SJSA1 (cell line): ENCODE data around the gene TNFRSF25. TPM values are rescaled to one million over a fixed set of nuclear protein-coding genes. Genes with fewer than 3 reads are reported as not detected.
A peak's percentile ranks its signal among the peaks of the same experiment; 100 is the strongest.

Source experiments
- DNase-seq, 2 experiments: peaks; one replicate each; pipeline ENCODE4 v3.0.0-alpha.2; 2015 to 2020; ENCODE audit warnings: low spot score in 2 of 2, low read depth in 1 of 2
- H3K27ac ChIP-seq: fragments of 250-450 bp; sonication (Bioruptor Pico); 2 replicates; pipeline ENCODE4 v1.5.1; 2020; ENCODE audit warnings: mild to moderate bottlenecking, moderate library complexity
- H3K27me3 ChIP-seq: fragments of 250-450 bp; sonication (Bioruptor Pico); replicated peaks from 2 replicates; pipeline ENCODE4 v1.5.1; 2020; ENCODE audit warnings: mild to moderate bottlenecking, moderate library complexity
- H3K36me3 ChIP-seq: fragments of 250-450 bp; sonication (Bioruptor Pico); 2 replicates; pipeline ENCODE4 v1.5.1; 2020; ENCODE audit warnings: mild to moderate bottlenecking
- H3K4me1 ChIP-seq: fragments of 250-450 bp; sonication (Bioruptor Pico); replicated peaks from 2 replicates; pipeline ENCODE4 v1.6.1; 2021; ENCODE audit warnings: mild to moderate bottlenecking
- H3K4me3 ChIP-seq: fragments of 250-450 bp; sonication (Bioruptor Pico); 2 replicates; pipeline ENCODE4 v1.5.1; 2020; ENCODE audit warnings: mild to moderate bottlenecking
- H3K9me3 ChIP-seq: fragments of 250-450 bp; sonication (Bioruptor Pico); replicated peaks from 2 replicates; pipeline ENCODE4 v1.5.1; 2020; ENCODE audit warnings: mild to moderate bottlenecking
- total RNA-seq: library from RNA; depleted of rRNA; stranded (reverse); fragments of >200 nt; shearing (Covaris generic); gene quantifications from 2 replicates; pipeline ENCODE4 v1.2.3, GENCODE V29; 2014

TNFRSF25 gene
- total RNA-seq, 1 experiment from 2014 or later, result 0.32 TPM

DNA sequence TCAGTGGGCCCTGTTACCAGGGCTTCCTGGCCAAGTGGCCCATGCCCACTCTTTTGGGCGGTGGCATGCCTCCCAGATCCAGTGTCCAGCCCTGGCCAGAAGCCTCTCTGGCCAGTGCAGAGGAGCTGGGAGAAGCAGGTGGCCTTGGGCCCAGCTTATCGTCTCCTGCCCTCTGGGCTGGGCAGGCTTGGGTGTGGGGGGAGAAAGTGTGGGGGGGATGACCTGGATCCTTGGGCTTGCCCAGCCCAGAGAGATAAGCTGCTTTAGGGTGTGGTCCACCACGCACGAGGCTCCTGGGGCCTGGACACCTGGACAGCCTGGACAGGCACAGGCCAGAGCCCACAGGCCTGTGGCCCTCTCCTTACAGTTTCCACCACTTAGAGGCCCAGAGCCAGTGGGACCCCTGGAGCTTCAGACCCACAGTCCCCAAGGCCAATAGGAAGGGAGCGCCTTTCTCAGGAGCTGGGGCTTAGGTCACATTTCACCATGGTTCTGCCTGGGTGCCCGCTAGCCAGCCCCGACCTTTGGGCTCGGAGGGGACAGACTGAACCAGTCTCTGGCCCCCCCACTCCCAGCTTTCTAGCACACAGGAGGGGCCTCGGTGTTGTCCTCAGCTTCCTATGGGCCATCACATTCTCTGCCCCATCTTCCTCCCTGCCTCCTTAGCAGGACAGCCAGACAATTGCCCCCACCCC is 39.5 kb downstream of the TNFRSF25 start:
- H3K9me3 ChIP-seq, result 0 out of 2 replicates have a peak, but pooled peaks cover 2% of the 10 kb centered on the region
- peaks cover 58% of the 10 kb centered on the region for H3K27me3 ChIP-seq
- H3K36me3 ChIP-seq, result no peaks in the 10 kb centered on the region
- peaks cover 5% of the 10 kb centered on the region for H3K4me1 ChIP-seq
- no peak overlapping the region for H3K27ac ChIP-seq
- DNase-seq, result no peak
- no peak overlapping the region for H3K4me3 ChIP-seq

DNA sequence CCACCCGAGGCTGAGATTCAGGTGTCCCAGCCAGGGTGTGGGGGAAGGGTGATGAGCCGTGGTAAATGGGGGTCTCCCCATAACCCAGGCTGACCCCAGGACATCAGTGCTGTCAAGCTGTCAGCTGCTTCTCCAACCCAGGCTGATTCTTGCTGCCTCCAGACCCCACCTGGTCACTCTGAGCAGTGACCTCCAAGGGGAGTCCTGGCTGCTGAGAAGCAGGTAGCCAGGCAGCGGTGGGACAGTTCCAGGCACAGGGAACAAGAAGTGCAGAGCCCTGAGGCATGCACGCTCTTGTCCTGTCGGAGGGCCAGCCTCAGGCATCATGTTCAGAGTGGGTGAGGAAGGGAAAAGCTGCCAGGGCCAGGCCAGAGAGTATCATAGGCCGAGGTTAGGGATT is 40.3 kb downstream of the TNFRSF25 start:
- H3K9me3 ChIP-seq, result 0 out of 2 replicates have a peak, but pooled peaks cover 2% of the 10 kb centered on the region
- H3K27me3 ChIP-seq, result peaks cover 66% of the 10 kb centered on the region
- peaks cover 5% of the 10 kb centered on the region for H3K4me1 ChIP-seq
- no peak overlapping the region for H3K4me3 ChIP-seq
- DNase-seq, result no peak
- no peaks in the 10 kb centered on the region for H3K36me3 ChIP-seq
- H3K27ac ChIP-seq, result no peak overlapping the region

DNA sequence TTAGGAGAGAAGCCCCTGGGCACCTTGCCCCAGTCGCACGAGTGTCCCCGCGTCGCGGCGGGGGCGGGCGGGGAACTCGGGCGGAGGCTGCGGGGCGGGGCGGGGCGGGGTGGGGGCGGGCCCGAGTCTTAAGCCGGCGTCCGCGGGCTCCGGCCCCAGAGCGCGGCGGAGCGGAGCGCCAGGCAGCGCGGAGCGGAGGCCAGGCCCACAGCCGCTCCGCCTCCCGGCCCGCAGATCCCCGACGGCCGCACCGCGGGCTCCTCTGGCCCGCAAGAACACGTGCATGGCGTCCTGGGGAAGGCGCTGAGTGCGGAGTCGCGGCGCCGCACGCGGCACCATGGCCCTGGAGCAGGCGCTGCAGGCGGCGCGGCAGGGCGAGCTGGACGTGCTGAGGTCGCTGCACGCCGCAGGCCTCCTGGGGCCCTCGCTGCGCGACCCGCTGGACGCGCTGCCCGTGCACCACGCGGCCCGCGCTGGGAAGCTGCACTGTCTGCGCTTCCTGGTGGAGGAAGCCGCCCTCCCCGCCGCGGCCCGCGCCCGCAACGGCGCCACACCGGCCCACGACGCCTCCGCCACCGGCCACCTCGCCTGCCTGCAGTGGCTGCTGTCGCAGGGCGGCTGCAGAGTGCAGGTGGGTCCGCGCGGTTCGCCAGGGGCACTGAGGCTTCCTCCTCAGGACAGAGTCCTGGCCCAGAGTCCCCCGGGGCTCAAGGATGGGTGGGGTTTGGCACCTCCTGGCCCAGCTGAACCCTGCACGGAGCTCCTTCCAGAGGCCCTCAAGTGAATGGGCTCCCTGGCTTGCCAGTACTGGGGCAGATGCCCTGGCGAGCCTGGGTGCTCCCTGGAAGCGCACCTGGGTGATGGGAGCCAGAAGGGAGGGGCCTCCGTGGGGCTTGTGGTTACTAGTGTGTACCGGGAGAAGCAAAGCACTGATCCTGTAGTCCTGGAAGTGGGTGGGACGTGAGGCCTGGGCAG is 41.1 kb downstream of the TNFRSF25 start, which contains the start of gene ESPN:
TSS of gene ESPN (plus strand) at position 158 of the 975 bp plus-strand sequence. CDS start at position 338, 180 bp downstream.
- Histone ChIP-seq H3K27me3 (peaks cover 73% of the 10 kb centered on the region), H3K4me3 (no peak within 1 kb of the TSS), H3K9me3 (0 out of 2 replicates have a peak, but pooled peaks cover 2% of the 10 kb centered on the region), H3K4me1 (peaks cover 8% of the 10 kb centered on the region), H3K27ac (no peak within 1 kb of the TSS), H3K36me3 (no peaks in the 10 kb centered on the region)
- no peak for DNase-seq

DNA sequence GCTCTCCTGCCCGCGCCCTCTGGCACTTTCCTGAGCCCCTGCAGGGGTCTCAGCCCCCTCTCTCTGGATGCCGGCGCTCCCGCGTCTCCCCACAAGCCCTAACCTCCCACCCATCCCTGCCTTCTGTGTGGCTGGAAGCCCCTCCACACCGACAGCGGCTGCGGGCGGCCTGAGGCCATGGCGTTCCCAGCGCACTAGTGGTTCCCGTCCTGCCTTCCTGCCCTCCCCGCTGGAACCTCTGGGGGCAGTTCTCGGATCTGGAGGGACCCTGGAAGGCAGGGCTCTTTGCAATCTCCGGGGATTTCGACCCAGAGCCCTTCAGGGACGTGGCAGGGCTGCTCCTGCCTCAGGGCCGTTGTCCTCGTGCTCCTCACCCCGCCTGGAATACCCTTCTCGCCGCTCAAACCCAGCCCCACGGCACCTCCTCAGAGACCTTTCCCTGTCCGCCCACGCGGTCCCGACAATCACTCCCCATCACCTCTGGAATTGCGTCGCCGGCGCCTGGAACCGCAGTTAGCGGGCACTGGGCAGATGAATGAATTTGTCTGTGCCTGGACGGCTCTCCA is 41.9 kb downstream of the TNFRSF25 start:
- no peak for DNase-seq
- H3K27ac ChIP-seq, result no peak overlapping the region
- no peak overlapping the region for H3K4me3 ChIP-seq
- no peaks in the 10 kb centered on the region for H3K36me3 ChIP-seq
- 0 out of 2 replicates have a peak, but pooled peaks cover 2% of the 10 kb centered on the region for H3K9me3 ChIP-seq
- peaks cover 81% of the 10 kb centered on the region for H3K27me3 ChIP-seq
- peaks cover 11% of the 10 kb centered on the region for H3K4me1 ChIP-seq

DNA sequence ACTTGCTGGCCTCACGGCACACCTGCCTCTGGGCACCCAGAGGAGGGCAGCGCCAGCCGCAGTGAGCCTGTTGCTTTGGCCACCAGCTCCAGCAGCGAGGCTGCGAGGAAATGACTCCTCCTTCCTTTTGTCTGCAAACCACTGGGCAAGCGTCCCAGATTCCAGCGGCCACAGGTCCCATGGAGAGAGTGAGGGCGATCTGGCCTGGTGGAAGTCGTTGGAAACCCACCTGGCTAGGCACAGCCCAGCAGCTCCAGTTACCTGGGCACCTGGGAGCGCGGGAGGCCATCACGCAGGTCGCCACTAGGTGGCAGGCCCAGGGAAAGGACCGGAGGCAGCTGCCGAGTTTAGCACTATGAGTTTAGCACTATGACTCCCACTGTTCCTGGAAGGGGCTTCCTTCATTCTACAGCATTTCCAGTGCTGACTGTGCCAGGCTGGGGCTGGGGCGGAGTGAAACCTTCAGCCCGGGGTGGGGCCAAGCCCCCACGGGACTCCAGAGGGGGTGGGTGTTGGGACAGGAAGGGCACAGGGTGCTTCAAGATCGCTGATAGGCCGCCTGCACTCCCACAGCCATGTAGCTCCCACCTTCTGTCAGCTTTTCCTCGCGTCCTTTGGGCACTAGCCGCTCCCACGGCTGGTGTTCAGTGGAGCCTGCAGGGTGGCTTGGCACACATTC is 42.5 kb downstream of the TNFRSF25 start:
- Histone ChIP-seq H3K36me3 (no peaks in the 10 kb centered on the region), H3K27ac (no peak overlapping the region), H3K4me1 (peaks cover 11% of the 10 kb centered on the region), H3K9me3 (0 out of 2 replicates have a peak, but pooled peaks cover 2% of the 10 kb centered on the region), H3K27me3 (peaks cover 88% of the 10 kb centered on the region), H3K4me3 (no peak overlapping the region)
- DNase-seq, result peak in 1 of 2 experiments; percentile 49

DNA sequence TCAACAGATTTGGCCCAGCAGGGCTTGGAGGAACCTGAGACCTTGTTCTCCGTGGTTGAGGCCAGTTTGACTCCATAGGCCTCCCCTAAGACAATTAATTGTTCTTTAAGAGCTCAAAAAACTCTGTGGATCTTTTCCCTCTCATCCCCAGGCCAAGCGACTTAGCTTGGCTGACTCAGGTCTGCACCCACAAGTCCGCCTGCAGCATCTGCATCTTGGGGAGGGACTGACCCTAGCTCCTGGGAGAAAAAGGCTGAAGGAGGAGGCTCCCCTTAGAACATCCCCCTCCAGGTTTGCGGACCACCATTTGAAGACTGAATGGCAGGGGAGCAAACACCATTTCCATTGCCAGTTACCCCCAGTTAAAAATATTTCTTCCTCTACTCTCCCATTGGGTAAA is 44.7 kb downstream of the TNFRSF25 start:
- Histone ChIP-seq H3K9me3 (0 out of 2 replicates have a peak, but pooled peaks cover 2% of the 10 kb centered on the region), H3K27ac (no peak overlapping the region), H3K4me1 (peaks cover 11% of the 10 kb centered on the region), H3K4me3 (no peak overlapping the region), H3K36me3 (no peaks in the 10 kb centered on the region), H3K27me3 (peaks cover 97% of the 10 kb centered on the region)
- DNase-seq, result no peak

DNA sequence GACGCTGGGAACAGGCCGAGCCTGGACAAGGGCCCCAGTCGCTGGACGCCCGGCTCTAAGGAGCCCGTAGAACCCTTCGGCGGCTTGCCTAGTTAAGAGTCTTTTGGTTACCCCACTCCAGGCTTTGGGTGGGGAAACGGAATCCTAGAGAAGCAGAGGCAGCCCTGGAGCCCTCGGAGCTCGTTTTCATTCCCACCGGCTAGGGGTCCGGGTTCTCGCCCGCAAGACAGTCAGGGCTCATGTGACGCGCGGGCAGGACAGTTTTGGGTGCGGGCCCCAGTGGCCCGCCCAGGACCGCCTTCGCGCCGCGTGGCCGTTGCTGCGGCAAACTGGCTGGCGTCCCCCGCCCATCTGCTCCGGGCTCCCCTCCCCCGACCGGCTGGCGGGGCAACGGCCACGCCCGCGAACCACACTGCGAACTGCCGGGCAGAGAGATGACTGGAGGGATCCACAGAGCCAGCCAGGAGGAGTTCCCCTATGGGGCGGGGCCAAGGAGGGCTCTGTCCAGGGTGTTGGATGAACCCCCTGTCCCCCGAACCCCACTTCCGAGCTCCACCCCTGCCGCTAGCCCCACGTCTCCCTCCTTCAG is 45.4 kb downstream of the TNFRSF25 start:
- Histone ChIP-seq H3K9me3 (0 out of 2 replicates have a peak, but pooled peaks cover 2% of the 10 kb centered on the region), H3K4me1 (peaks cover 15% of the 10 kb centered on the region), H3K36me3 (no peaks in the 10 kb centered on the region), H3K4me3 (no peak overlapping the region), H3K27me3 (peaks cover 97% of the 10 kb centered on the region), H3K27ac (no peak overlapping the region)
- no peak for DNase-seq

DNA sequence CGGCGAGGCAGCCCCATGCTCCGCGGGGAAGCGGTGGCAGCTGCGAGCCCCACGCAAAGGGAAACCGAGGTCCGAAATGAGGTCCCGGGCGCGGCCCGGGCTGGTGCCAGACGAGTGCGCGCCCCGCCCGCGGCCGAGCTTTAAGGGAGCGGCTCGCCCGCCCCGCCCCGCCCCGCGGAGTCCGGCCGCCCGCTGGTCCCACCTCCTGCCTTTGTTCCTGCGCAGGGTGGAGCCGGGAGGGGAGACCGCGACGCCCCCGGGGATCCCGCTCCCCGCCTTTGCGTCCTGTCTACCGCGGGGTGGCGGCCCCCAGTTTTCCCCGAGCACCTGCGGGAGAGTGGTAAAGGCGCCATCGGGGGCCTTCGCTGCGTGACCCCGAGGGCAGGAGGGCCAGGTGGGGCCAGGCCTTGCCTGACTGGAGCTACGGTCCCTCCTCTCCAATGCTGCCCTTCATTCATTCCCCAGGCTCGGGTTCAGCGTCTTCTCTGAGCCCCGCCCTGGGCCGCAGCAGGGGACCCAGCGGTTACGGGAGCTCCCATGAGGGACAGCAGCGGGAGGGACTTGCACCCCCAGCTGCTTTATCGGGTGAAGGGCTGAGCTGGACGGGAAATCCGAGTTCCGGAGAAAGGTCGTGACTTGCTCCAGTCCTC is 46.0 kb downstream of the TNFRSF25 start, which contains the start of gene HES2:
TSS of gene HES2 (minus strand) at position 116 of the 650 bp plus-strand sequence. CDS start at position 17, 99 bp downstream.
- H3K4me1 ChIP-seq, result peaks cover 16% of the 10 kb centered on the region
- DNase-seq, result no peak
- no peaks in the 10 kb centered on the region for H3K36me3 ChIP-seq
- no peak within 1 kb of the TSS for H3K4me3 ChIP-seq
- no peak within 1 kb of the TSS for H3K27ac ChIP-seq
- peaks cover 97% of the 10 kb centered on the region for H3K27me3 ChIP-seq
- 0 out of 2 replicates have a peak, but pooled peaks cover 2% of the 10 kb centered on the region for H3K9me3 ChIP-seq

DNA sequence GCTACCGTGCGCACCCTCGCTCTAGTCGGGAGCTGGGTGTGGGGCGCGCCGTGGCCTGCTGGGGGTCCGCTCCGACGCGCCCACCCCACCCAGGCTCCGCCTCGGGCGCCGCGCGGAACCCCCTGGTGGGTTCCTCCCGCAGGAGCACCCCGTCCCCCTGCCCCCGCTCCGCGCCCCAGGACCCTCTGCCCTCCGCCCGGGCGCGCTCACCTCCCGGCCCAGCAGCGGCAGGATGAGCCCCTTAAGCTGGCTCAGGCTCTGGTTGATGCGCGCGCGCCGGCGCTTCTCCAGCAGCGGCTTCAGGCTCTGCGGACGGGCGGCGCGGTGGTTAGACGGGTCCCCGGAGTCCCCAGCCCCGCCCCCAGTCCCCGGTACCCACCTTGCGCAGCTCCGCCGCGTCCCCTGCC is 46.6 kb downstream of the TNFRSF25 start:
- Histone ChIP-seq H3K36me3 (no peaks in the 10 kb centered on the region), H3K27ac (no peak overlapping the region), H3K4me3 (no peak overlapping the region), H3K4me1 (peaks cover 16% of the 10 kb centered on the region), H3K9me3 (no peaks in the 10 kb centered on the region), H3K27me3 (peaks cover 99% of the 10 kb centered on the region)
- no peak for DNase-seq

DNA sequence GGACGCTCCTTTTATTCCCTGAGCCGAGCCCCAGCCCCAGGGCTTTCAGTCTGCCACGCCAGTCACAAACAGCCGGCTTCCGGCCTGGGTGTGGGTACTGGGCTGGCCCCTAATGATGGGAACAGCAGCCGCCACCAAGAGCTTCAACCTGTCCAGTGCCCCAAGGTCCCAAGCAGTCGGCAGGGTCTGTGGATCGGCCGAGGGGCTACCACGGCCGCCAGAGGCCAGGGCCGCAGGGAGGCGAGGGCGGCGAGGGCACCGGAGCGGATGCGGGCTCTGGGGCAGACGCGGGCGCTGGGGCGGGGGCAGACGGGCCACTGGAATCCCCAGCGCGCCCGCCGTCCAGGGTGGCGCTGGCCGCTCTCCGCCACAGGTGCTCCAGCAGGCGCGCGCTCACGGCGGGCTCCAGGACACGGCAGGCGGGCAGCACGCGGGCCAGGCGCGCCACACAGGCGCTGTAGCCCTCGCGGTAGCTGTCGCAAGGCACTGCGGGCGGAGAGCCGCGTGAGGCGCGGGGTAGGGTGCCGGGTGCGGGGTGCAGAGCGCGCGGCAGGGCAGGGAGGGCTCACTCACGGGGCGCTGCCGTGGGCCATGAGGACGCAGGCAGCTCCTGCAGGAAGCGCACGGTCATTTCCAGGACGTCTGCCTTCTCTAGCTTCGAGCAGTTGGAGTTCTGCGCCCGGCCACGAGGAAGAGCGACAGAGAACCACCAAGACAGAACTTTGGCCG is 47.1 kb downstream of the TNFRSF25 start:
- H3K27ac ChIP-seq, result no peak overlapping the region
- H3K4me1 ChIP-seq, result peaks cover 20% of the 10 kb centered on the region
- H3K4me3 ChIP-seq, result no peak overlapping the region
- H3K36me3 ChIP-seq, result no peaks in the 10 kb centered on the region
- peaks cover 93% of the 10 kb centered on the region for H3K27me3 ChIP-seq
- H3K9me3 ChIP-seq, result no peaks in the 10 kb centered on the region
- DNase-seq, result no peak

DNA sequence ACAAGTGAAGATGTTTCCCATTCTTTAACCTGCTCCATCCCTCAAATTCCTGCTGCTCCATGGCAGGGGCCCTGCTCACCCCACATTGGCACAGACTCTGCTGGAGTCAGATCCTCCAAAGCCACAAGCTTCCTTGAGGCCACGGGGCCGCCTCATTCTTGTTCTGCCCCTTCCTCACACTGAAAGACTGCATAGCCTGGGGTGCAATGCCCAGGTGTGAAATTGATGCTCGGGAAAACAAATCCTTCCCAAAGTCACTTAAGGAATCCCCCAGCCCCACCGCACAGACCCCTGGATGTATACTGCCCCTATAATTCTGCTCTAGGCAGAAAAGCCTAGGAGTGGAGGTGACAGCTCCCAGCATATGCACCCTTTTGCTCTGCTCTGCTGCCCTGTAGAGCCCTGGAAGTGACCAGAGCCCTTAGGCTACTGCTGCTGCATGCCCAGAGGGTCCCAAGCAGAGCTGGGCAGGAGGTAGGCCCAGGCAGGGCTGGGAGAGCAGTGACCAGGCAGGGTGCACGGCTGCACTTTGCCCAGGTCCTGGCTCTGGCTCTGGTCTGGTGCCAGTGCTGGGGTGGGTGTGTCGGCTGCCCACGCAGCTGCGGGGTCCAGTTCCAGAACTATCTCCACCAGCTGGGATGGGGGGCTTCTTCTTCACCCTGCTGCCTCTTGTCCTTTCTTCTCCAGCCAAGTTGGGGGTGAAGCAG is 47.9 kb downstream of the TNFRSF25 start:
- H3K27me3 ChIP-seq, result peaks cover 86% of the 10 kb centered on the region
- H3K4me3 ChIP-seq, result no peak overlapping the region
- H3K36me3 ChIP-seq, result no peaks in the 10 kb centered on the region
- H3K4me1 ChIP-seq, result peaks cover 25% of the 10 kb centered on the region
- DNase-seq, result no peak
- H3K9me3 ChIP-seq, result no peaks in the 10 kb centered on the region
- no peak overlapping the region for H3K27ac ChIP-seq
